Activated CD4-positive, alpha-beta T cell treated with anti-CD3 and anti-CD28 coated beads, Interleukin-2, amount 50 U/mL, for 16 hours (primary cell): ENCODE measurements around the gene KLHDC9.

ENCODE experiments used
- DNase-seq: peaks from one replicate; pipeline ENCODE4 v3.0.0-alpha.2; 2020

Gene KLHDC9

DNA sequence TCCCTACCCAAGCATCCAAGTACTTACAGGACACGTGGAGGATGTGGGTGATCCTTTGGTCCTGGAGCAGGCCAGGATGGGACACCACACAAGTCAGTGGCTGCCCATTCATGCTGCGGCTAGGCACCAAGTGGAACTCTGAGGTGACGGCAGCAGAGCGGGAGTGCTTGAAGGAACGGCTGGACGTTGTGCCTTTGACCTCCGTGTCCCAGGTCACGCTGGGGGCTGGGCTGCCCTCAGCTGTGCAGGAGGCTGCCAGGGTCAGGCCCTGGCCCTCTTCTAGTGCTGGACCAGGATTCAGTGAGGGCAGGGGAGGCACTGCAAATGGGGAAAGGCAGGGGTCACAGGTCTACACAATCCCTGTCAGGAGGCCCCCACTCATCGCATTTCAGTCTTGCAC is 20.7 kb upstream of the KLHDC9 start:
- DNase-seq, result no peak

DNA sequence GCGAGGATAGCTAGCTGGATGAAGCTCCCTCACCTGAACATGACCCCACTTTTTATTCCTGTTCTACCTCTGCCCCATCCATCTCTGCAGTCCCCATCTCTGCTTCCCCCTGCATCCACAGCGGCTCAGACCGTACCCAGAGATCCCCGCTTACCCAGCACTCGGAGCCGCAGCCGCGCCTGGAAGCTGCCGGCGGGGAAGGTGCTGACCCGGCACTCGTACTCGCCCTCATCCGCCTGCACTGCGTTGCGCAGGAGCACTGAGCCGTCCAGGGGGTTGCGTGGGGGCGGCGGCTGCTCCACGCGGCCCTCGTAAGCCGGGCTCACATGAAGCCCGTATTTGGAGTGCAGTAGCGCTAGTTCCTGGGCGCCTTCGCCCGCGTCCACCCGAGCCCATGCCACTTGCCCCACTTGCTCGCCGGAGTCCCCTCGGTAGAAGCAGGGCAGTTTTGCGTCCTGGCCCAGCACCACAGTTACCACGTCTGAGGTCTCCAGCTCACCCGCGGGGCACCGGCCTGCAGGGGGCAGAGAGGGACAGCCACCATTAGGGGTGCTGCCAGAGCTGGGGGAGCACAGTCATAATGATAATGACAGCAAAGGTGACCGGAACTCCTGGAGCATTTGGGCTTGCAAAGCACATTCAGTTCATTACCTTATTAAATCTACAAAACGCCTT is 18.6 kb upstream of the KLHDC9 start:
- DNase-seq, result peak; percentile 12

DNA sequence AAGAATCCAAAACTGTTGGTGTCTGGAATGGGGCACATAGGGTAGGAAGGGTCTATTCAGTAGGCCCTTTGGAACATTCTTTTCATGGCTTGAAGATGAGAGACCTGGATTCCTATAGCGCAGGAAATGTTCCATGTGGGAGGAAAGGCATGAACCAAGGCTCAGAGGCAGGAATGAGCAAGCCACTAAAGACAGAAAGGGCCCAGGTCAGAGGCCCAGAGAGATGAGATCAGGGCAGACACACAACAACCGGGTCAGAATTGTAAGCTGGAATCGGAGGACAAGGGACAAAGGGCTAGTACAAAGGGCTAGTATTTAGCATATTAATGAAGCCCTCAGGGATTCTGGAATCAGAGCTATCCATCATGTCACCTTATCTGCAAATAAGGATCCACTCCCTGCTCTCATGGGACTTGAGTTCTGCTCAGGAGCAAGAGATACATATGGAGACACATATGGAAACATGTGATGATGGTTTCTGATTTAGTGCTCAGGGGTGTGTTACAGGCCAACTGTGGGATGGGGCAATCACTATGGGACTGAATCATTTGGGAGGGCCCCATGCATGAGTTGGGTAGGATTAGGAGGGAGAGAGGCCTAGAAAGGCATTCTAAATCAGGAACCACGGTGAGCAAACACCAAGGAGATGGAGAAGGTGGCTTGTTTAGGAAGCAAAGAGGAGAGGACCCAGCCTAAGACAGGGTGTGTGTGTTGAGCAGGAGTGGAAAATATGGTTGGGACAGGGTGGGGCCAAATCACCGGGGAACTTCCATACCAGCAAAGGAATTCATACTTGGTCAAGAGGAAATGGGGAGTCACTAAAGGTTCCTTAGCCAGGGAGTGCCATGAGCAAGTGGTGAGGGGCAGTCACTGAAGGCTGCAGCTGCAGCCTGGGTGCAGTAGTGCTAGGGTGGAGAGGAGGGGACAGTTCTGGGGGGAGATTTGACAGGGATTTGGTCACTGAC is 17.4 kb upstream of the KLHDC9 start:
- DNase-seq, result no peak

DNA sequence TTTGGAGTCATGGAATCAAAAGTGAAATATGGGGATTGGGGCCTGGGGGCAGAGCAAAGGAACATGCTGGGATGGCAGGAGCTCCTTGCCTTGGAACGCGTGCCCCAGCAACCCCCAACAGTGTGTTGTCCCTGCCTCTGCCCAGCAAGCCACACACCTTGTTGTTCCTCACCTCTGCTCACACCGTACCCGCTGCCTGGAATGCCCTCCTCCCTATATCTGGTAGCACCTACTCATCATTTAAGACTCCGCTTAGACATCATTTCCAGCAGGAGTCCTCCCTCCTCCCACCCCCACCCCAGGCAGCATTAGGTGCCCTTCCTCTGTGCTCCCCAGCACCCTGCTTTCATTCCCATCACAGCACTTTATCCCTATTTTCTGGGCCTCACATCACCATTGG is 16.6 kb upstream of the KLHDC9 start:
- no peak for DNase-seq

DNA sequence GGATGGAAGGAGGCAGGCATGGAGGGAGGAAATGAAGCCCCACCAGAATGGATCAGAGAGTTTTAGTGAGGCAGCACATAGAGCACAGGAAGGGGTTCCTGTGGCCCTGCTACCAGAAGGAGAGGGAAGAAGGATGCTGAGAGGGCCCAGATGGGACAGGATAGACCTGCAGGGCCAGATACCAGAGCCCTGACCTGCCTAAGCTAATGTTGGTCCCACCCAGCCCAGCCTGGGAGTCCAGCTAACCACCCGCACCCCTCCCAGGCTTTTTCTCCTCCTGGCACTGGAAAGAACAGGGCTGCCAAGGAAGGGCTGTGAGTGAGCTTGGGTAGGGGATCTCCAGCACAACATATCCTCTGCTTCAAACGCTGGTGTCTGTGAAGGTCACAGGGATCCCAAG is 15.7 kb upstream of the KLHDC9 start:
- DNase-seq, result no peak

DNA sequence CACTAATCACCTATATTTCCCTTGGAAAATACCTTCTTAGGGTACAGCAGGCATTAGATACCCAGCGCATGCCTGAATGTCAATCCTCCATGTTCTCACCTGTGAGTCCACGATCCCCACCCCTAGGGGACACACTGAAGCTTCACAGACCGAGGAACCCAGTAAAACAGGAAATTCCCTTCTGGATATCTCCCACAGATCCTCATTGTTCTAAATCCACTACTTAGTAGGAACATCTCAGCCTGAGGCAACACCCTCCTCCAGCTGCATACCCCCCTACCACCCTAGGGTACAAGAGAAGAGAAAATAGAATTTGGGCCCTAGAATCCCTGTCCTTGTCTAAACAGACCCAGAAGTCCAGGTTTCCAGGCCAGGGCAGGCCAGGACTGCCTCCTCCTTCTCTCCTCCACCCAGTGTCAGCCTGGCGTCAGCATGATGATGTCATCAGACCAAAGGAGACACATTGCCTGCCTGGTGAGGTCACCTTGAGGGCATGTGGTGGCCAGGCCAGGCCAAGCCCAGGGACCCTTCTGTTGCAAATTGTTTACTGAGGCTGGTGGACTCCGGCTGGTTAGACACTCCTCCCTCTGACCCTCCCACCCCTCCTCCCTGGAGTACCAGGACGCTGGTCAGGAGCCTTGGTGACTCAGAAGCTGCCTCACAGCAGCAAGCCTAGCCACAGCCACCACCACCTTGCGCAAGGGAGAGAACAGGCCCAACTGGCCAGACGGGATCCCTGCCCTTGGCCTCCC is 15.0 kb upstream of the KLHDC9 start:
- DNase-seq, result no peak

DNA sequence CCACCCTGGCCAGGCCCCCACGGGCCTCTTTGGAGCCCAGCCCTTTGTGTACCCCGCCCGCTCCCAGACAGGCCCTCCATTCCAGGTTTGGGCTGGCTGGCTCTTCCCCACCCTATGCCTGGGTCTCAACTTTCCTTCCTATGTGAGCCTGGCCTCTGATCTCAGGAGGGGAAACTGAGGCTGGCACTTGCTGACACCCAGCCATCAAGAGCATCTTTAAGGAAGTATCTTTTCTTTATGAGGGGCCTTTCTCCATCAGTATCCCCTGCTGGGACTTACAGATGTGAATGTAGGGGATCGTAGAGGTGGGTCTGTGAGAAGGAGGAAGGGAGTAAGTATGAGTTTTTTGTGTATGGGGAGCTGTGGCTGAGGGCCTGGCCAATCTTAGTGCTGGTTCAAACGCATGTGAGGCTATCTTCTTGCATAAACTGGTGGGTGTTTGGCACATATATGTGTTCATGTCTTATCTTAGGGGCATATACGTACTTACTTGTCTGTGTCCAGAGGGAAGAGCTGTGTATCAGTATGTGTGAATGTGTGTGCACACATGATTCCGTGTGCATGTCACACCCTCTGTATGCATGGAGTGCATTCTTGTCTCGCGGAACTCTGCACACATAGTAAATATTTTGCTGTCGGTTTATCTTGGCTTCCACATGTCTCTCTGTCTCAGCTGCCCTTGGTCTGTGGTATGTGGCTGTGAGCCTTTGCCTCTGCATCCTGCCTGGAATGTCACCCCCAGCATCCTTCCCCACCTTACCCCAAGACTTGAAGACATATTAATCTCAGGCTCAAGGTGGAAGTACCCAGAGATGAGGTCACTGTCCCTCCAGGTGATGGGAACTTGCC is 14.2 kb upstream of the KLHDC9 start:
- no peak for DNase-seq

DNA sequence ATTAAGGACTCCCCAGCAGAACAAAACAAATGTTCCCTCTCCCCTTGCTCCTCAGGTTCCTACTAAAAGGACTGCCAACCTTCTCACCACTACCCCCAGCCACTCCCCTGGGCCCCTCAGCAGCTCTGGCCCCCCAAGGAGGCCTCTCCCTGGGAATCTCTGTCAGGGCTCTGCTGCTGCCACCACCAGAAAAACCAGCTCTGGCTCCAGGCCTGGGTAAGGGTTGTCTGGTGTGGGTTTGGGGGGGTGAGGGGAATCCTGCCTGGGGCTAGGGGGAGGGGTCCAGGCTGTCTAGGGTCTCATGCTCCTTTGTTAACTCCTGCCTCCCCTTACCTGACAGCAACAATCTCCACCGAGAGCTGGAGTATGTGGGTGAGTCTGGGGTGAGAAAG is 13.6 kb upstream of the KLHDC9 start:
- no peak for DNase-seq

DNA sequence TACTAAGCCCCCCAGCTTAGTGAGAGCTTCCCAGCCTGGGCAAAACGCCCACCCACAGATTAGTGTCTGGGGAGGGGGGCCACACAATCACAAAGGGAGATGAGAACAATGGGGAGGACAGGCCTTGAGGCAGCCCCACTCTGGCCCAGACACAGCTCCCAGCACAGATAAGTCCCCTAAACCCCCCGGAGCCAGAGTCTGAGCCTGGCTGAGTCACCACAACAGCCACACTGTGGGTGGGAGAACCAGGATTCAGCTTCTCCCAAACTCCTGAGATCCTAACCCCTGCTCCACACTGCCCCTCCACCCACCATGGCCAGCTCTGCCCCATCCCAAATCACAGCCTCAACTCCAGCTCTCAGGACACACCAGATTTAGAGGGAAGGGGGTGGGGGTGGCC is 13.0 kb upstream of the KLHDC9 start:
- no peak for DNase-seq

DNA sequence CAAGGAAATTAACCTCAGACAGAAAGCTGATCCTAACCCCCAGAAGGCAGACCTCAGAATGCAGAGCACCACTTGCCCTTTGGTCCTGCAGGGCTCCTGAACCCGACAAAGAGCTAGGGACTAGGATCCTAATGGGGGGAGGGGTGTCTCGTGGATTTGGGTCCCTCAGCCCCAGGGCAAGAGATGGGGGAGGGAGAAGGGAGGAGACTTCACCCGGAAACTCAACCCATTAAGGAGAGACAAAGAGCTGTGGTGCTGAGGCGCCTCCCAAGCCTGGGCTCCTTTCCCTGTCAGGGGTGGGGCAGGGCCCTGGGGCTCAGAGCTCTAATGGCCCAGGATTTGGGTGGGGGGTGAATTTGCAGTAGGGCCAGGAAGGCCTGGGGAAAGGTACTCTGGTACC is 11.7 kb upstream of the KLHDC9 start:
- no peak for DNase-seq

DNA sequence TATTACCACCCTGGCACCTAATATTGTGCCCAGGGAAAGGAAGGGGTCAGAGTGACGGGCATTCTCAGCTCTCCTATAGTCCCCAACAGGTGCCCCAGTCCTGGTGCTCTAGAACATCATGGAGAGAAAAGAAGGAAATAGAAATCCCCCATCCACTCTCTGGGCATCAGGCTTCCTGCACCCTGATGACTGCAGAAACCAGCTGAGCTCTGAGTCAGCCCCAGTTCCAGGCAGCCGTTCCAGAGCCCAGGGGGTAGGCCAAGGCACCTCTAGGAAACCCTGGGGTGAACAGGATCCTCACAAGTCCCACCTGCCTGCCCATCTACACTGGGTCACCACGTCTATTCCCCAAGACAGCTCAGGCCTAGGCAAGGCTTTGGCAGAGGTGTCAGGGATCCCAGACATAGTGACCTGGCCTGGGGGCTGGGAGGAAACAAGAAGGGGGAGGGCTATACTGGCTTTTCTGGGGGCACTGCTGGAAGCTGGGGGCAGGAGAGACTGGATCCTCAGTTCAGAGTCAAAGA is 9.5 kb upstream of the KLHDC9 start:
- DNase-seq, result no peak

DNA sequence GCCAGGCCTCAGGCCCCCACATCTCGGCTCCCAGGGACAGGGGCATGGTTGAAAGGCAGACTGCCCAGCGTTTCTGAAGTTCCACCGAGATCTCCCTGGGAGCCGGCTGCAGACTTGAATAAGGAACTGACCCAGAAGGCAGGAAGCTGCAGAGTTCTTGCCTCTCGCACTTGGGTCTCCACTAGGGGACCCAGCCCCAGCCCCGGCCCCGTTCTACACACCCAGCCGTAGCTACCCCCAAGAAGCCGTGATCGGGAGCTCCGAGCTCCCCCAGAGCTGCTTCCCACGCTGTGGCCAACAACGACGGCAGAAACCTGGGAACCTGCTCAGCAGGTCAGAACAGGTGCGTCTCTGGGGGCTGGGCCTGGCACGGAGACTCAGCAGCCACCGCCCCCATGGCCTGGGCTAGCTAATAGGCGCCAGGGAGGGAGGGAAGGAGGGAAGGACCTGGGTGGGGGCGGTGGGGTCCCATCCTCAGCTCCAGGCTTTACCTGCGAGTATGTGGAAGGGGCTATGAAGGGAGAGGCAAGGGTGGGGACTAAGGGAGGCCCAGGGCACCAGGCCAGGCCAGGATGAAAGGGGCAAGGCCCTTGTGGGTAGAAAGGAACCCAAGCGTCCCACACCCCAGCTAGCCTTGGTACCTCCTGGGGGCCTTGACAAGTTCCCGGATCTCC is 8.8 kb upstream of the KLHDC9 start, which contains the start of gene NECTIN4:
TSS of gene NECTIN4 (minus strand) at position 308 of the 674 bp plus-strand sequence. CDS start at position 46, 262 bp downstream.
- DNase-seq, result no peak

DNA sequence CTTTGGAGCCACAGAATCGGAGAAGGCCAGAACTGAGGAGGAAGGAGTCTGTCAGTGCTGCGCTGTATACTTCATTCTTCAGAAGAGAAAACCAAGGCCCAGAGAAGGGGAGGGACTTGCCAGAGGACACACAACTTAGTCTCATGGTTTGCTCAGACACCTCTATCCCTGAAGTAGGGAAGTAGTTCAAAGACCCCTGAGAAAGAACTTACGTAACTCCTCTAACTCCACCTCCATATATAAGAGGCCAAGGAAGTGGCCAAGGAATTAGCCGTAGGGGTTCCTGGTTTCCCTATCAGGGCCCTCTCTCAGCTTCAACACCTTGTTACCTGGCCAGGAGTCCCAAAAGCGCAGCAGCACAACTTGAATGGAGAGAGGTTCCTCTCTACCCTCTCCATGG is 8.2 kb upstream of the KLHDC9 start:
- DNase-seq, result no peak

DNA sequence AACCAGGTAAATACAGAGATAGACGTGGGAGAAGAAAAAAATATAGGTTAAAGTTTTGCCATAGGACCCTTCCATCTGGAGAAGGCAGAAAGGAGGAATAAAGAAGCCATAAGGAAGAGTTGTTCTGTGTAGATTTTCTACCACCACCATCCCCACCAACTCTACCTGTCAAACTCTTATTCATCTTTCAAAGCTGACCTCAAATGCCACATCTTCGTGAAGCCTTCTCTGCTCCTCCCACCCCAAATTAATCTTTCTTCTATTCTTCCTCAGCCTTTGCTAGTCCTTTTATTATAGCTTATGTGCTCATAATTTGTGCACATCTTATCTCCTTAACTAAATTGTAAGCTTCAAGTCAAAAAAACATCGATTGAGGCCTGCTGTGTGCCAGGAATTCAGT is 7.5 kb upstream of the KLHDC9 start:
- DNase-seq, result no peak

DNA sequence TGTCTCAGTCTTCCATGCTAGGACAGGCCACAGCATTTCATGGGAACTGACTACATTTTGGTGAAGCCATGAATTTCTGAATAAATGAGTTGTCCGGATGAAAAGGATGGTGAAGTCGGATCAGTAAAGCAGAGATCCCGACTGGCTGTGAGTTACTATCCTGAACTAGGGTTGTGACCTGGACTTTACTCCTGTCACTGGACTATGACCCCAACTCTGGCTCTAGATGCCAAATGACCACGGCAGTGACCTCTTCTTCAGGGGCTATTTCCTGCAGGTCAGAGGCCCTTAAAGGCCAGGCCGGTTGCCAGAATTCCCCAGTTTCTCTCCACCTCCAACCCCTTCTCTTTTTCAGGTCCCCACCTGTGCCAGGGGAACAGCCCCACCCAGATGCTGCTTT is 7.1 kb upstream of the KLHDC9 start:
- no peak for DNase-seq

DNA sequence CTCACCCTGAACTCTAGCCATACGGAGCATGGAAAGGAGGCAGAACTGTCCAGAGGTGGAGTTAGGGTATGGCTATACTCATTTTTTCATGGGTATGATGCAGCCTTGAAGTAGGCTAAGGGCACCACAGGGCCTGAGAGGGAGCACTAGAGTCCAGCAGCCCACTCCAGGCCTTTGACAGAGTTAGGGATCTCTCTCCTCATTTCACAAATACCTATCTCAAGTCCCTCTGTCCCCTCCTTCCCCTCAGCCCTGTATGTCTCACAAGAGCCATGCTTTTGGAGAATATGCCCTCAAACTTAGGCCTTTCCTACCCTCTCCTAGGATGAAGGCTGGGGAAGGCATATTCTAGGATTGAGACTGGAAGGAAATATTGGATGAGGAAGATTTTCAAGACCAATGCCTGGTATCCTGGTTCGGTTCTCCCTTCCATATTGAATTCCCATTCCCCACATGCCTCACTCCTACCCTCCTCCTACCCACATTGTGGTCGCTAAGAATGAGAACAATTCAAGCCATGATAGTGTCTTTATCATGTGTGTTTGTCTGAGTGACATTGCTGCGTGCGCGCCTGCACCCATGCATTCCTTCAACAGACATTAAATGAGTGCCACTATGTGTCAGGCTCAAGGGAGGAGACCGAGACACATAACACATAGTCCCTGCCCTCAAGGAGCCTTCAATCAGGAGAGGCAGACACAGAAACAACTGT is 6.2 kb upstream of the KLHDC9 start:
- DNase-seq, result no peak

DNA sequence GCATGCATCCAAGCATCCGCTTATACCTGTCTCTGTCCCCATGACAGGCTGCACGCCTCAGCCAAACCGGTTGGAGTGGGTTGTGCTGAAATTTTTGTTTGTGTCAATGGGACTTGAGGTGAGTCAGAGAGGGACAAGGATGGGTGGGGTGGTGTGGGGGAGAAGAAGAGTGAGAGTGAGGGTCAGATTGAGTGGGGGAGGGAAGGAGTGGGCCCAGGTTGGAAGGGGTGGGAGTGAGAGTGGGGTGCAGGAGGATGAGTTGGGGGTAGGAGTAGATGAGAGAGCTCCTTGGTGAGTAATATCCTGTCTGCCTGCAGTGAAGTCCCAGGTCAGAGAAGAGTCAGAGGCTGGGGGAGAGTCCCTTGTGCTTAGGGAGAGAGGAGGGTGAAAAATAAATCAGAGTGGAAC is 5.5 kb upstream of the KLHDC9 start:
- DNase-seq, result peak; percentile 47

DNA sequence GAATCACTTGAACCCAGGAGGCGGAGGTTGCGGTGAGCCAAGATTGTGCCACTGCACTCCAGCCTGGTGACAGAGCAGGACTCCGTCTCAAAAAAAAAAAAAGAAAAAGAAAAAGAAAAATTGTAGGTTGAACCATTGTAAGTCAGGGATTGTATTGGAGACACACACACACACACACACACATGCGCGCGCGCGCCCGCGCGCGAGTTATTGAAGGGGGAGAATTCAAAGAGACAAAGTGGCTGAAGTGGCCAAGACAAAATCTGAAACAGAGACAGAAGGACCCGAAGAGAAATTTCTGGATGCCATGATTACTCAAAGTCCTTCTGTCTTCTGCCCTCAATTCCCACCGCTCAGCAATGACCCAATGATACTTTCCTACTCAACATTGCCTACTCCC is 3.7 kb upstream of the KLHDC9 start:
- no peak for DNase-seq

DNA sequence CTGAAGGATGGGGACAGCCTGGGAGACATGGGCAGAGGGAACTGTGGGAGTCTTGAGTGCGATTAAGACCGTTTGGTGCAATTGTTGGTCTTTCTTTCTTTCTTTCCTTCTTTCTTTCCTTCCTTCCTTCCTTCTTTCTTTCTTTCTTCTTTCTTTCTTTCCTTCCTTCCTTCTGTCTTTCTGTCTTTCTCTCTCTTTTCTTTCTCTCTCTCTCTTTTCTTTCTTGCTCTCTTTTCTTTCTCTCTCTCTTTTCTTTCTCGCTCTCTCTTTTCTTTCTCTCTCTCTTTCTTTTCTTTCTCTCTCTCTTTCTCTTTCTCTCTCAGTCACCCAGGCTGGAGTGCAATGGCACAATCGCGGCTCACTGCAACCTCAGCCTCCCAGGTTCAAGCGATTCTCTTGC is 2.9 kb upstream of the KLHDC9 start:
- DNase-seq, result no peak

DNA sequence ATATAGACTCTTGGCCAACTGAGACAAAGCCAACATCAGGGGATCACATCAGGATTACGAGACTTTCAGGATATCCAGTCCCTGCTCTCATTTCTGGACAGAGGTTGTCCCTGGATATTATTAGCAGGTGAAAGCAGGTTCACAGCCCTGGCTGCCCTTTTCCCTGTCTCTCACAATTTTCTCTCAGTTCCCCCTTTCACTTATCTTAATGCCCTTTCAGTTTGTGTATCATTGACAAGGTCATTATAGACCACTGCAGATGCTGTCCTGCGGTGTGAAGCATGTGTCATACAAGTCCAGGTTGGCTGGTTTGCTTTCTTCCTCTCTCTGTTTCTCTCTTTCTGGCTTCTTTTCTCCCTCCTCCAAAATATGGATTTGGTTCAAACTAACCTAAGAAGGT is 2.1 kb upstream of the KLHDC9 start:
- DNase-seq, result no peak

DNA sequence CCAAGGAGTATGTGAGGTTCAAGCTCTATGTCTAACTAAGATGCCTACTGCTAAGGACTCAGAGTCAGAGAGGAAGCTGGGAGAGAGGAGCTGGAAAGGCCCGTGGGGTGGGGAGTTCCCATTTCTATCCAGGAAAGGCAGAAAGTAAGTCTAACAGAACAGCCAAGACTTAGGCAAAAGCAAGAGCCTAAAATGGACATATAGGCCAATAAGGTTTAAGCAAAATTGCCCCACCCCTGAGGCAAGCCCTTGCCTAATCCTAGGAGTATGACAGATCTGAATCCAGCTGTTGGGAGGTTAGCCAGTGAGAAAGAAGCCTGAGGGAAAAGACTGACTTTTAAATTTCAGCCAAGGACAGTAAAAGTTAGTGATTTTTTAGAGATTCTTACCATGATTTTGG is 1.6 kb upstream of the KLHDC9 start:
- DNase-seq, result no peak
